ENCODE data around the gene DLEC1.

Gene DLEC1

GRCh38 chr3:38119248-38119544 lies 80.2 kb downstream of the DLEC1 start:
- DNase-seq (ENCODE audit: extremely low spot score) = no peak
- TF ChIP-seq, protein P1, sequence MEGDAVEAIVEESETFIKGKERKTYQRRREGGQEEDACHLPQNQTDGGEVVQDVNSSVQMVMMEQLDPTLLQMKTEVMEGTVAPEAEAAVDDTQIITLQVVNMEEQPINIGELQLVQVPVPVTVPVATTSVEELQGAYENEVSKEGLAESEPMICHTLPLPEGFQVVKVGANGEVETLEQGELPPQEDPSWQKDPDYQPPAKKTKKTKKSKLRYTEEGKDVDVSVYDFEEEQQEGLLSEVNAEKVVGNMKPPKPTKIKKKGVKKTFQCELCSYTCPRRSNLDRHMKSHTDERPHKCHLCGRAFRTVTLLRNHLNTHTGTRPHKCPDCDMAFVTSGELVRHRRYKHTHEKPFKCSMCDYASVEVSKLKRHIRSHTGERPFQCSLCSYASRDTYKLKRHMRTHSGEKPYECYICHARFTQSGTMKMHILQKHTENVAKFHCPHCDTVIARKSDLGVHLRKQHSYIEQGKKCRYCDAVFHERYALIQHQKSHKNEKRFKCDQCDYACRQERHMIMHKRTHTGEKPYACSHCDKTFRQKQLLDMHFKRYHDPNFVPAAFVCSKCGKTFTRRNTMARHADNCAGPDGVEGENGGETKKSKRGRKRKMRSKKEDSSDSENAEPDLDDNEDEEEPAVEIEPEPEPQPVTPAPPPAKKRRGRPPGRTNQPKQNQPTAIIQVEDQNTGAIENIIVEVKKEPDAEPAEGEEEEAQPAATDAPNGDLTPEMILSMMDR (IDR thresholded peaks at IDR 0.05; ENCODE audit: control extremely low read depth, extremely low read depth, low read depth, missing control alignments) = no peak
- POLR2A ChIA-PET = no interaction called here
- CTCF ChIA-PET = interaction anchor here (1.0 to 7.0 kb wide), 15 partner anchors 10 to 377 kb away, joined by 3 to 71 read pairs (median 4); partner anchors contain the start of genes EXOG and XYLB

GRCh38 chr3:38119821-38120692 lies 81.0 kb downstream of the DLEC1 start:
- CTCF ChIA-PET = interaction anchor here (0.9 to 7.0 kb wide), 12 partner anchors 11 to 361 kb away, joined by 3 to 71 read pairs (median 4); partner anchors contain the start of gene XYLB
- TF ChIP-seq, protein P1 (IDR thresholded peaks at IDR 0.05; ENCODE audit: control extremely low read depth, extremely low read depth, low read depth, missing control alignments) = no peak
- POLR2A ChIA-PET = no interaction called here
- DNase-seq (ENCODE audit: extremely low spot score) = no peak

DNA sequence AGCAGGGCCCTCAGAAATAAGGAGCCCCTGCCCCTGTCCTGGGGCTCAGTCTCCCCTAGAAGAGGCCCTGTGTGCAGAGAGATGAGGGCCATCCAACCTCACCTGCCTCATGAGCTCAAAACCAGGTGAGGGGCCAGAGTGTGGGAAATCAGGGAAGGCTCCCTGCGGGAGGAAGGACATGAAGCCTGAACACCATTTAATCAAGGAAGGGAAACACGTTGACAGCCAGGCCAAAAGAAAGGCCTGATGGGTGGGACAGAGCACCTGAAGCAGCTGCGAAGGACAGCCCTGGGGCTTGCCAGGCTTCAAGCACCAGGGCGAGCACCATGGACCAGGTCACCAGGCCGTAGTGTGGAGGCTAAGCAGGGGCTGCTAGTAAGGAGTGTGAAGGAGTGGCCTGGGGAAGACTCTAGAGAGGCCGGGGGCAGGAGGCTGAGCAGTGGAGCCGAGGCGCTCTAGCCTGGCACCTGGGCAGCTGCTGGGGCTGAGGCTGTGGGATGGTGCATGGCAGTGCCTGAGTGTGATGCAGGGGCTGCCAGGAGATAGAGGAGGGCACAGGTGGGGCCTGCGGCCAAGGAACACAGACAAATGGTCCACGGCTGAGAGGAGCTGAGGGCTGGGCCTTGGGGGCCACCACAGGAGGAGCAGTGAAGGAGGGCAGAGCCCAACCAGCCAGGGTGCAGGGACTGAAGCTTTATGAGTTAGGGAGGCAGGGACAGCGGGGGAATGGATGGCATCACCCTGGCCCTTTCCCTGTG lies 81.9 kb downstream of the DLEC1 start:
- TF ChIP-seq, protein P1 (IDR thresholded peaks at IDR 0.05; ENCODE audit: control extremely low read depth, extremely low read depth, low read depth, missing control alignments) = no peak
- ChIA-PET CTCF (interaction anchor here (0.8 to 7.0 kb wide), 7 partner anchors 9 to 359 kb away, joined by 3 to 71 read pairs (median 4); partner anchors contain the start of gene XYLB), POLR2A (no interaction called here)
- no peak for DNase-seq (ENCODE audit: extremely low spot score)

- TF ChIP-seq, protein P1 (IDR thresholded peaks at IDR 0.05; ENCODE audit: control extremely low read depth, extremely low read depth, low read depth, missing control alignments) = no peak
- no peak for DNase-seq (ENCODE audit: extremely low spot score)
- CTCF ChIA-PET = interaction anchor here (0.8 to 7.0 kb wide), 5 partner anchors 9 to 359 kb away, joined by 3 to 71 read pairs (median 5); partner anchors contain the start of gene XYLB
- POLR2A ChIA-PET = no interaction called here
Observed at GRCh38 chr3:38121451-38121831, 82.4 kb downstream of the DLEC1 start.

GRCh38 chr3:38121832-38122461 lies 82.9 kb downstream of the DLEC1 start:
- ChIA-PET POLR2A (no interaction called here), CTCF (interaction anchor here (0.8 to 7.0 kb wide), 4 partner anchors 9 to 358 kb away, joined by 3 to 71 read pairs (median 8); no protein-coding TSS in a partner anchor)
- no peak for DNase-seq (ENCODE audit: extremely low spot score)
- TF ChIP-seq, protein P1 (IDR thresholded peaks at IDR 0.05; ENCODE audit: control extremely low read depth, extremely low read depth, low read depth, missing control alignments) = no peak

- ChIA-PET CTCF (interaction anchor here (1.7 to 7.0 kb wide), 2 partner anchors 8 to 357 kb away, joined by 5 to 71 read pairs; no protein-coding TSS in a partner anchor), POLR2A (no interaction called here)
- DNase-seq (ENCODE audit: extremely low spot score) = no peak
- TF ChIP-seq, protein P1 (IDR thresholded peaks at IDR 0.05; ENCODE audit: control extremely low read depth, extremely low read depth, low read depth, missing control alignments) = no peak
Observed at GRCh38 chr3:38122712-38123290, 83.8 kb downstream of the DLEC1 start.

All from GM10248 (cell line).